Measurements from ENCODE around the gene KLRD1.
"Not testable (repeated sequence)": the region's sequence is repeated elsewhere in the genome, so short reads cannot be mapped to it uniquely, and the experiment has no call there.

KLRD1 gene

GRCh38 chr12:10307630-10308029, at the start of gene KLRD1:
Gene KLRD1 (plus strand): TSS chr12:10307870. CDS start chr12:10308078, 208 bp downstream.
- DNase-seq (ENCODE audit: low read depth) = no peak

GRCh38 chr12:10260927-10261326, 46.7 kb upstream of the KLRD1 start:
- DNase-seq (ENCODE audit: low read depth) = no peak

- DNase-seq (ENCODE audit: low read depth) = no peak
These were observed 39.6 kb upstream of the KLRD1 start for GRCh38 chr12:10268037-10268436.

- no peak for DNase-seq (ENCODE audit: low read depth)
These were observed 35.2 kb upstream of the KLRD1 start for GRCh38 chr12:10272467-10272866.

GRCh38 chr12:10276774-10277173, 30.9 kb upstream of the KLRD1 start:
- DNase-seq (ENCODE audit: low read depth) = no peak

GRCh38 chr12:10278104-10278503, 29.6 kb upstream of the KLRD1 start:
- DNase-seq (ENCODE audit: low read depth) = no peak

- no peak for DNase-seq (ENCODE audit: low read depth)
These were observed 27.7 kb upstream of the KLRD1 start for GRCh38 chr12:10279937-10280336.

GRCh38 chr12:10283027-10283426, 24.6 kb upstream of the KLRD1 start:
- DNase-seq (ENCODE audit: low read depth) = no peak

GRCh38 chr12:10285919-10286318, 21.8 kb upstream of the KLRD1 start:
- DNase-seq (ENCODE audit: low read depth) = no peak

- DNase-seq (ENCODE audit: low read depth) = no peak
These were observed 18.5 kb upstream of the KLRD1 start for GRCh38 chr12:10289005-10289754.

- no peak for DNase-seq (ENCODE audit: low read depth)
These were observed 16.6 kb upstream of the KLRD1 start for GRCh38 chr12:10291030-10291429.

GRCh38 chr12:10293151-10293550, 14.5 kb upstream of the KLRD1 start:
- no peak for DNase-seq (ENCODE audit: low read depth)

GRCh38 chr12:10293570-10294227, 14.0 kb upstream of the KLRD1 start:
- DNase-seq (ENCODE audit: low read depth) = no peak

GRCh38 chr12:10301103-10301502, 6.6 kb upstream of the KLRD1 start:
- no peak for DNase-seq (ENCODE audit: low read depth)

- DNase-seq (ENCODE audit: low read depth) = no peak
These were observed 3.5 kb upstream of the KLRD1 start for GRCh38 chr12:10304161-10304574.

- DNase-seq (ENCODE audit: low read depth) = no peak
These were observed 2.3 kb upstream of the KLRD1 start for GRCh38 chr12:10305411-10305810.

- no peak for DNase-seq (ENCODE audit: low read depth)
These were observed 3.5 kb downstream of the KLRD1 start for GRCh38 chr12:10310926-10311720.

GRCh38 chr12:10319388-10319787, 11.7 kb downstream of the KLRD1 start:
- no peak for DNase-seq (ENCODE audit: low read depth)

- DNase-seq (ENCODE audit: low read depth) = no peak
These were observed 13.0 kb downstream of the KLRD1 start for GRCh38 chr12:10320643-10321042.

GRCh38 chr12:10328691-10329090, 21.0 kb downstream of the KLRD1 start:
- DNase-seq (ENCODE audit: low read depth) = not testable (repeated sequence)

GRCh38 chr12:10331642-10332239, 24.1 kb downstream of the KLRD1 start:
- no peak for DNase-seq (ENCODE audit: low read depth)

- not testable (repeated sequence) for DNase-seq (ENCODE audit: low read depth)
These were observed 28.5 kb downstream of the KLRD1 start for GRCh38 chr12:10336196-10336595.
